ENCODE measurements around the gene MAML2. TPM values are rescaled to one million over a fixed set of nuclear protein-coding genes. Genes with fewer than 3 reads are reported as not detected.

Gene MAML2
- total RNA-seq, 6 experiments from 2014 or later, result 24.9 to 30.8 (median 28.3) TPM

- H3K9me3 Mint-ChIP-seq, result no peaks in the 10 kb centered on the region
- no peak for DNase-seq
- TF ChIP-seq, protein P1, sequence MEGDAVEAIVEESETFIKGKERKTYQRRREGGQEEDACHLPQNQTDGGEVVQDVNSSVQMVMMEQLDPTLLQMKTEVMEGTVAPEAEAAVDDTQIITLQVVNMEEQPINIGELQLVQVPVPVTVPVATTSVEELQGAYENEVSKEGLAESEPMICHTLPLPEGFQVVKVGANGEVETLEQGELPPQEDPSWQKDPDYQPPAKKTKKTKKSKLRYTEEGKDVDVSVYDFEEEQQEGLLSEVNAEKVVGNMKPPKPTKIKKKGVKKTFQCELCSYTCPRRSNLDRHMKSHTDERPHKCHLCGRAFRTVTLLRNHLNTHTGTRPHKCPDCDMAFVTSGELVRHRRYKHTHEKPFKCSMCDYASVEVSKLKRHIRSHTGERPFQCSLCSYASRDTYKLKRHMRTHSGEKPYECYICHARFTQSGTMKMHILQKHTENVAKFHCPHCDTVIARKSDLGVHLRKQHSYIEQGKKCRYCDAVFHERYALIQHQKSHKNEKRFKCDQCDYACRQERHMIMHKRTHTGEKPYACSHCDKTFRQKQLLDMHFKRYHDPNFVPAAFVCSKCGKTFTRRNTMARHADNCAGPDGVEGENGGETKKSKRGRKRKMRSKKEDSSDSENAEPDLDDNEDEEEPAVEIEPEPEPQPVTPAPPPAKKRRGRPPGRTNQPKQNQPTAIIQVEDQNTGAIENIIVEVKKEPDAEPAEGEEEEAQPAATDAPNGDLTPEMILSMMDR (IDR thresholded peaks at IDR 0.05), result no peak
Observed at GRCh38 chr11:96008161-96008720, 334.8 kb downstream of the MAML2 start.

DNA sequence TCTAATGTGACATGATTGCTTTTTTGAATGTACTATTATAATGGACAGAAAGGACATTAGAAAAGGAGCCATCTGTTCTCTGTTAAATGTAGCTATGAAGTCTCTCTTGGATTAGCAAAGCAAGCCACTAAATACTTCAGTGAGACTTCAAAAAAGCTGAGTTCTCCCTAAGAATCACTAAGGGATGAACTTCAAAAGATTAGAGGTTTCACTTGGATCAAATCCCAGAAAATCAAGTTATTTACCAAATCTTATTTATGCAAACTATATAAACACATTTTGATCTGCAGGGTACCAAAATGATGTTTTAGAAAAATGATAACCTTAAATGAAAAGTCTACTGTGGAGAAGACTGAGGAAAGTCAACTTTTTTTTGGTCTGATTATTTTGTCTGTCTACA, 337.0 kb downstream of the MAML2 start:
- TF ChIP-seq, protein P1 (IDR thresholded peaks at IDR 0.05), result no peak
- no peak for DNase-seq
- Mint-ChIP-seq H3K36me3 (ENCODE audit: low read depth) (peaks cover 19% of the 10 kb centered on the region), H3K27me3 (ENCODE audit: insufficient read depth) (no peaks in the 10 kb centered on the region; the same call in none of the 2 replicates), H3K4me3 (no peak overlapping the region), H3K9me3 (peaks cover 4% of the 10 kb centered on the region; the same call in 1 of the 2 replicates), H3K4me1 (ENCODE audit: low read depth) (peaks cover 44% of the 10 kb centered on the region), H3K27ac (no peak overlapping the region)

More at GRCh38 chr11:96008161-96008720, 334.8 kb downstream of the MAML2 start:
- Mint-ChIP-seq H3K36me3 (ENCODE audit: low read depth) (peaks cover 7% of the 10 kb centered on the region), H3K4me3 (peak overlapping the region; percentile 29; the same call in 1 of the 2 replicates), H3K4me1 (ENCODE audit: low read depth) (peaks cover 46% of the 10 kb centered on the region), H3K27me3 (ENCODE audit: insufficient read depth) (no peaks in the 10 kb centered on the region; the same call in 1 of the 2 replicates), H3K27ac (peak overlapping the region; percentile 50; the same call in 1 of the 2 replicates)

DNA sequence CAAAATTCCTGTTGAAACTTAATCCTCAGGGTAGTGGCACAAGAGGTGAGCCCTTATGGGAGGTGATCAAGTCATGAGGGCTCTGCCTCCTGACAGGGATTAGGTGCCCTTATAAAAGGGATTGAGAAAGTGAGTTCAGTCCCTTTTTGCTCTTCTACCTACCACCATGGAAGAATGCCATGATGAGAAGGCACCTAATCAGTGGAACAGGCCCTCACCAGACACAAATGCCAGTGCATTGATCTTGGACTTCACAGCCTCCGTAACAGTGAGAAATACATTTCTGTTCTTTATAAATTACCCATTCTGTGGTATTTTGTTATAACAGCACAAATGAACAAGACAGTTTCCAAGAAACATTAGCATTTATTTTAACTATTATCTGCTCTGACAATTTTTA, 338.1 kb downstream of the MAML2 start:
- H3K9me3 Mint-ChIP-seq, result peaks cover 4% of the 10 kb centered on the region; the same call in 1 of the 2 replicates
- TF ChIP-seq, protein P1 (IDR thresholded peaks at IDR 0.05), result no peak
- H3K4me3 Mint-ChIP-seq, result no peak overlapping the region
- no peak overlapping the region for H3K27ac Mint-ChIP-seq
- peaks cover 56% of the 10 kb centered on the region for H3K4me1 Mint-ChIP-seq (ENCODE audit: low read depth)
- H3K36me3 Mint-ChIP-seq (ENCODE audit: low read depth), result peaks cover 19% of the 10 kb centered on the region
- no peaks in the 10 kb centered on the region; the same call in none of the 2 replicates for H3K27me3 Mint-ChIP-seq (ENCODE audit: insufficient read depth)
- no peak for DNase-seq

DNA sequence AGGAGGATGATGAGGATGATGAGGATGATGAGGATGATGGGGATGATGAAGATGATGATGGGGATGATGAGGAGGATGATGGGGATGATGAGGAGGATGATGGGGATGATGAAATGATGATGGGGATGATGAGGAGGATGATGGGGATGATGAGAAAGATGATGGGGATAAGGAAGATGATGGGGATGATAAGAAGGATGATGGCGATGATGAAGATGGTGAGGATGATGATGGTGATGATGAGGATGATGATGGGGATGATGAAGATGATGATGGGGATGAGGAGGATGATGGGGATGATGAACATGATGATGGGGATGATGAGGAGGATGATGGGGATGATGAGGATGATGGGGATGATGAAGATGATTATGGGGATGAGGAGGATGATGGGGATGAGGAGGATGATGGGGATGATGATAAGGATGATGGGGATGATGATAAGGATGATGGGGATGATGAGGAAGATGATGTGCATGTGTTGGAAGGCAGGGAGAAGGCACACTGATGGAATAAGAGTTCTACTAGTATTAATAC, 340.2 kb downstream of the MAML2 start:
- H3K9me3 Mint-ChIP-seq, result peaks cover 4% of the 10 kb centered on the region; the same call in 1 of the 2 replicates
- H3K4me3 Mint-ChIP-seq, result no peak overlapping the region
- H3K27me3 Mint-ChIP-seq (ENCODE audit: insufficient read depth), result peaks cover 3% of the 10 kb centered on the region
- DNase-seq, result no peak
- TF ChIP-seq, protein P1 (IDR thresholded peaks at IDR 0.05), result no peak
- H3K36me3 Mint-ChIP-seq (ENCODE audit: low read depth), result peaks cover 19% of the 10 kb centered on the region
- no peak overlapping the region for H3K27ac Mint-ChIP-seq
- H3K4me1 Mint-ChIP-seq (ENCODE audit: low read depth), result peaks cover 50% of the 10 kb centered on the region

DNA sequence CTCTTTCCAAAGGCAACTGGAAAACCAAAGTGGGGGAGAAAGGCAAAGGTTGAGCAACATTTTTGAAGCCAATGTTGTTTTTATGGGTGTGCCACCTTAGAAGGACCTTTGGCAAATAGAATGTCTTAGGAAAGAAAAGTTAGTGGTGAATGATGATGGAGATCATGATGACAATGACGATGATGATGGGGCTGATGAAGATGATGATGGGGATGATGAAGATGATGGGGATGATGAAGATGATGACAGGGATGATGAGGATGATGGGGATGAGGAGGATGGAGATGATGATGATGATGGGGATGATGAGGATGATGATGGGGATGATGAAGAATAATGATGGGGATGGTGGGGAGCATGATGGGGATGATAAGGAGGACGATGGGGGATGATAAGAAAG, 340.7 kb downstream of the MAML2 start:
- no peak for DNase-seq
- Mint-ChIP-seq H3K27ac (no peak overlapping the region), H3K4me1 (ENCODE audit: low read depth) (peaks cover 54% of the 10 kb centered on the region), H3K36me3 (ENCODE audit: low read depth) (peaks cover 19% of the 10 kb centered on the region), H3K27me3 (ENCODE audit: insufficient read depth) (peaks cover 3% of the 10 kb centered on the region), H3K9me3 (peaks cover 4% of the 10 kb centered on the region; the same call in 1 of the 2 replicates), H3K4me3 (no peak overlapping the region)
- TF ChIP-seq, protein P1 (IDR thresholded peaks at IDR 0.05), result no peak
